Gastrocnemius medialis (tissue), 4 donors: ENCODE measurements around the gene ZCCHC9.

Experiments used
- CTCF ChIP-seq, 5 experiments: fragments of 450-650 bp in 3 of 5; fragments of 200-600 bp in 2 of 5; sonication (generic) in 2 of 5; IDR thresholded peaks in 4 of 5; conservative IDR thresholded peaks in 1 of 5; 1 replicate in 4 of 5; 2 replicates in 1 of 5; pipeline ENCODE4 v1.5.1; 2016 to 2019; ENCODE audit warnings: antibody characterized with exemption in 5 of 5, mild to moderate bottlenecking in 3 of 5, moderate library complexity in 3 of 5
- POLR2A ChIP-seq, 2 donors: fragments of 450-650 bp; IDR thresholded peaks; one replicate each; pipeline ENCODE4 v1.6.1; 2017; ENCODE audit warnings: antibody characterized with exemption in 2 of 2, mild to moderate bottlenecking in 2 of 2, moderate library complexity in 2 of 2

GRCh38 chr5:81313686-81314085, 12.3 kb downstream of the ZCCHC9 start:
- TF ChIP-seq CTCF (IDR thresholded peaks at IDR 0.05 in 4 of 5, conservative IDR thresholded peaks at IDR 0.05 in 1 of 5) (no peak), POLR2A (IDR thresholded peaks at IDR 0.05) (no peak)
